H7 (cell line): ENCODE results near the gene VCAN. TPM values are rescaled to one million over a fixed set of nuclear protein-coding genes. Genes with fewer than 3 reads are reported as not detected.

Experiments used
- DNase-seq: peaks from one replicate; pipeline ENCODE4 v3.0.0; 2012
- H3K27me3 ChIP-seq: 2 replicates; pipeline ENCODE4 v1.6.0; 2011; ENCODE audit warnings: mild to moderate bottlenecking, low read length; ENCODE audit not compliant: control insufficient read depth, insufficient read depth
- H3K36me3 ChIP-seq: replicated peaks from 2 replicates; pipeline ENCODE4 v1.5.1; 2011; ENCODE audit warnings: low read length; ENCODE audit not compliant: control insufficient read depth, insufficient read depth
- H3K4me3 ChIP-seq: 2 replicates; pipeline ENCODE4 v1.5.1; 2011; ENCODE audit warnings: low read depth, mild to moderate bottlenecking, control low read depth, low read length, moderate library complexity; ENCODE audit not compliant: insufficient read depth
- total RNA-seq: library from RNA; depleted of rRNA; stranded (reverse); fragments of >200 nt; shearing (Covaris generic); gene quantifications from 2 replicates; pipeline ENCODE4 v1.2.3, GENCODE V29; 2014

VCAN gene
- total RNA-seq, 1 experiment from 2014 or later = 85.8 TPM

DNA sequence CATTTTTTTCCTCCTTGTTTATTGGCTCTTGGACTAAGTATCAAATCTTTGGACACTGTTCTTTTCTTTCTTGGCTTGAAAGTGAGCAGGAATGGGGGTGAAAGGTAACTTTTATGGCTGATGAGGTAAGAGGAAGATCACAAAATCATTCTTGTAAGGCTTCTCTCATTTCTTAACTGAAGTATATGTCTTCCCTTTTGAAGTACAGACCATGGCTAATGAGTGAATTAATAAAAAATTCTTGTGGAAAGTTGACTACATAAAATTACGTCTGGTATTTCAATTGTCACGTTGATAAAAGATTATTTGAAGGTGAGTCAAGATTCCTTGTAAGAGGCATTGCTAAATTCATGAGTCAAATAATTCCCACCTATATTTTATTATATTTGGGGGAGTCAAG, 25.1 kb downstream of the VCAN start:
- no peak for DNase-seq
- H3K36me3 ChIP-seq = peaks cover 10% of the 10 kb centered on the region
- H3K27me3 ChIP-seq = no peaks in the 10 kb centered on the region
- H3K4me3 ChIP-seq = no peak overlapping the region

DNA sequence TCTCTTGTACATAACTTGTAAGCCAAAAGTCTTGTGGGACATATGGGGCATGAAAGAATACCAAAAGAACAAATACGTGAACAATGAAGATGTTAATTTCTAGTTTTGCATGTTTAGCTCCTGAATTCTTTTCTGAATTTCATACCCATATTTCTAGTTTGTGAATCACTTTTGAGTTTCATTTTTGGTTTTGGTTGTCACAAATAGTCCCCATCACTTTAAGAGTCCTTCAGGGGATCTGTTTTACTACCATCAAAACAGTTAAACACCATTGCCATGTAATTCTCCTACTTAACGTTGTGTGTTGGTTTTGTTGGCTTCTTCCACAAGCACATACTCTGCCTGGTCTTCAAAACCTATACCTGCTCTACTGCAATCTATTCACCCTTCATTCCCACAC, 27.0 kb downstream of the VCAN start:
- Histone ChIP-seq H3K4me3 (no peak overlapping the region), H3K36me3 (peaks cover 5% of the 10 kb centered on the region), H3K27me3 (no peaks in the 10 kb centered on the region)
- no peak for DNase-seq

DNA sequence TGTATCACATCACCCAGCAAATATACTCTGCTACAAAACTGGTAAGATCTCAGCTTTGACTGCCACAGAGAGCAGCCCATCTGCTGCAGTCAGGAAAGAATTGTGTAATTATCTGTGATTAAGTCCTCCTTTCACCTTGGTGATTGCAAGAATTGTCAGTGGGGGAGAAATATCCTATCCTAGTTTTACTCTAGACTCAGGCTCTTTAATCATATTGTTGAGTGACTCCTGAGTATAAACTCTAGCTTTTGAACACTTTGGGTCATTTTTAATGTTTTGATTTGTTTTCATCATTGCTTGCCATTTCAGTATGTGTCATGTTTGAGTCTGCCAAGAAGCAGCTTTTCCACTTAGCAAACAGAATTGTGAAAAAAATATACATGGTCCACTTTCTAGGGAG, 32.1 kb downstream of the VCAN start:
- H3K27me3 ChIP-seq = no peaks in the 10 kb centered on the region
- H3K36me3 ChIP-seq = peaks cover 3% of the 10 kb centered on the region
- DNase-seq = no peak
- no peak overlapping the region for H3K4me3 ChIP-seq

DNA sequence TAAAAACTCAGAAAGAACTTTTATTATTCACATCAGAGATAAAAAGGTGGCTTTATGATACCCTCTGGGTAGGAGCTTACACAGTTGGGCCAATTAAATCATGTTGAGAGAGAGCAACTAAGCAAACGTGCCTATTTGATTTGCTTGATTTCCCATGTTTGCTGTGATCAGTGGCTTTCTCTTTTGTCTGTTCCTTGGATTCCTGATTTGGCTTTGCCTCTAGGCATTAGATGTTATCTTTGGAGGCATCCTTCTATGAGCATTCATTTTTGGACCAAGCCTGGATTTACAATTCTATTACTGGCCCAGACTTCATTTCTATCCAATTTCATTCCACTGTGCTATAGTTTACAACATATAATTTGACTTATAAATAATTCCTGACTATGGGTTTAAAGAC, 35.9 kb downstream of the VCAN start:
- no peak for DNase-seq
- peaks cover 6% of the 10 kb centered on the region for H3K36me3 ChIP-seq
- H3K4me3 ChIP-seq = no peak overlapping the region
- no peaks in the 10 kb centered on the region for H3K27me3 ChIP-seq

DNA sequence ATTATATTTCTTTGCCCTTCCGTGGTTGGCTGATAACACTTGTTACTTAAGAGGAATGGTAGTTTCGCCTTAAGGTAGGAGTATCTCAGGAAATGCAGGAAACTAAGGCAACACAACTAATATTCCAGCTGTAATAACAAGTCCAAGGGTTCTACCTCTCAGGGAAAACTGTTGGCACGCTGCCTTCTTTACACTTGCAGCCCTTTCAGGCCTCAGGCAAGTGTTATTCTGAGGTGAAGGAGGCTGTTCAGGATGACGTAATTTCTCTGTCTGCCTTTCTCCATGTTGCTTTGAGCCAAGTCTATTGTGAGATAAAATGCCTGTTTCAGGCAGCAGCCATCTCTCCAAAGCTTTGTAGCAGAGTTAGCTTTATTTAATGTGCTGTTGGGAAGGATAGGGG, 38.0 kb downstream of the VCAN start:
- H3K36me3 ChIP-seq = peaks cover 11% of the 10 kb centered on the region
- DNase-seq = peak; percentile 9
- no peaks in the 10 kb centered on the region for H3K27me3 ChIP-seq
- no peak overlapping the region for H3K4me3 ChIP-seq

DNA sequence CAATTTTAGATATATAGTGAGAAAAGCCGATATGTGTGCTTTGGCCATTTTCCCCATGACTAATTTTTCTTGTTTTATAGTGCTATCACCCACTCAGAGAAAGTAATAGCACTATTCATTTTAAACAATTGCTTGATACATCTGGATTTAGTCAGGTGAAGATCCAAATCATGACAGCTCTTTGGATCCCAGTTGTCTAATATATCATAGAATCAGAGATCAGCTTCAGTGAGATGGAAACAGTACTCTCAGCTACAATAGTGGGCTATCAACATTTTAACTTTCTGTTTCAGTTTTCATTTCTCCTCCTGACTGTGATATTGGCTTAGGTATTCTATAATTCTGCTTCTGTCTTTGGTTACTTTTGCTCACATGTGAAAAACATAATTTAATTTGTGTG, 38.7 kb downstream of the VCAN start:
- DNase-seq = no peak
- peaks cover 10% of the 10 kb centered on the region for H3K36me3 ChIP-seq
- H3K27me3 ChIP-seq = no peaks in the 10 kb centered on the region
- no peak overlapping the region for H3K4me3 ChIP-seq

DNA sequence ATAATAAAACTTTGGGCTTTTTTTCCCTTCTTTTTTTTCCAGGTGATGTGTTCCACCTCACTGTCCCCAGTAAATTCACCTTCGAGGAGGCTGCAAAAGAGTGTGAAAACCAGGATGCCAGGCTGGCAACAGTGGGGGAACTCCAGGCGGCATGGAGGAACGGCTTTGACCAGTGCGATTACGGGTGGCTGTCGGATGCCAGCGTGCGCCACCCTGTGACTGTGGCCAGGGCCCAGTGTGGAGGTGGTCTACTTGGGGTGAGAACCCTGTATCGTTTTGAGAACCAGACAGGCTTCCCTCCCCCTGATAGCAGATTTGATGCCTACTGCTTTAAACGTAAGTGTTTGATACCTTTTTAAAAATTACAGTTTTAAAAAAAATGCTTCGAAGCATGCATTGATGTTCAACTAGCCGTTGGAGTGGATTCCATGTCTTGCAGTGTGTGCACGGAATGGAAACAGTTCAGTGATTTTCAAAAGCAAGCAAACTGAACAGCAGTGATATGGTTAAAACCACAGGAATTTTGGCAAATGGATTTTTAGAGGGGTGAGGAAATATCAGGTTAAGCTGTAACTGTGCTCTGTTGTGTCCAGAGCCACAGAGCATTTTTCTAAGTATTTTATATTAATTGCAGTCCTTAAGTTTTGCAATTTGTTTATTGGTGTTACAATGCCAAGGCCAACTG, 40.7 kb downstream of the VCAN start:
- Histone ChIP-seq H3K27me3 (no peaks in the 10 kb centered on the region), H3K36me3 (peaks cover 11% of the 10 kb centered on the region), H3K4me3 (no peak overlapping the region)
- no peak for DNase-seq

DNA sequence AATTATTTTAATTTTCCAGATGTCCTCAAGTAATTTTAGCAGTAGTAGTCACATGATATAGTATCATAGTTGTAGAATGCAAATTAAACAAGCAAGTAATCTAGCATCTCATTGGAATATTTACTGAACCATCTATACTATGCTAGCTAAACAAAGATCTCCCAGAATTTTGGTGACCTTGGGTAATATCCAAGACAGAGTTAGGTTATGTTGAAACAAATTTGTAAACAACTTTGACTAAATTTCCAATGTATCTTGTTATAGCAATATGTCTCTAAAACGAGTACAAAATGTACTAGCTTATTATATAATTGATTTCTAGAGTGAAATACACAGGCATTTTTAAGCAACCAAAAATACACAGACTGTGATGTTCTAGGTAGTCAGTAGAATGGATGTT, 41.5 kb downstream of the VCAN start:
- Histone ChIP-seq H3K27me3 (no peaks in the 10 kb centered on the region), H3K36me3 (peaks cover 11% of the 10 kb centered on the region), H3K4me3 (no peak overlapping the region)
- no peak for DNase-seq

DNA sequence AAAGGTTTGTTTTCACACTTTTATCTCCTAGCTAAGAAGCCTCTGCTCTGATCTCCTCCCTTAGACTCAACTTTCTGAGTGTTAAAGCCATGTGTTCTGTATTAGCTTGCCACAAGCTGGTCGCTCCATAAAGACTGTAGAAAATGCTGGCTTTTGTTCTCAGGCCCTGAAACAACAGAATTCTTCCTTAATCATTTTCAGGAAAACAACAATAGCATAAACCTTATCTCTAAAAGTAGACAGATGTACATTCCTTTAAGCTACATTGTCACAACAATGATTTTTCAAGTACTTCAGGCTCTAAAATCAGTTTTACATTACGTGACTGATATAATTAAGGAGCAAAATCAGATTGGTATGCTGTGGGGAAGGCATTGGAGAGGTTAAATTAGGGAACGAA, 41.9 kb downstream of the VCAN start:
- DNase-seq = no peak
- peaks cover 11% of the 10 kb centered on the region for H3K36me3 ChIP-seq

DNA sequence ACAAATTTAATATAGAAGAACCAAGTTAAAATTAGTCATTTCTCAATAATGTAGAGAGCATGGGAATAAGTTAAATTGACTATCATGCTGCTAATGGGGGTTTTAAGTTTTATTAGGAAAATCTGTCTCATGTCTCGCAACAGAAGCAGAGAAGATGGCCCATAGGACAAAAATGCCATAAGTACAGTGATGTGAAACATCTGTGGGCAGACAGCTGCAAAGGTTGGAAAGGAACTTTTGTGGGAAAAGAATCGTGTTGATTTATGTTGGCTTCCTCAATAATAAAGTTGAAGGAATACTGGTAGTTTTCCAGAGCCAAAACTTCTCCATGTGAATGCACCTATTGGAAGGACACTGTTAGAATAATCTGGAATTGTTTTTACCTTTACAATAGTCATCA, 44.8 kb downstream of the VCAN start:
- H3K36me3 ChIP-seq = peaks cover 19% of the 10 kb centered on the region
- H3K27me3 ChIP-seq = no peaks in the 10 kb centered on the region
- no peak for DNase-seq
- H3K4me3 ChIP-seq = no peak overlapping the region

More for the DNA sequence above, 41.9 kb downstream of the VCAN start:
- H3K27me3 ChIP-seq = no peaks in the 10 kb centered on the region
- H3K4me3 ChIP-seq = no peak overlapping the region

DNA sequence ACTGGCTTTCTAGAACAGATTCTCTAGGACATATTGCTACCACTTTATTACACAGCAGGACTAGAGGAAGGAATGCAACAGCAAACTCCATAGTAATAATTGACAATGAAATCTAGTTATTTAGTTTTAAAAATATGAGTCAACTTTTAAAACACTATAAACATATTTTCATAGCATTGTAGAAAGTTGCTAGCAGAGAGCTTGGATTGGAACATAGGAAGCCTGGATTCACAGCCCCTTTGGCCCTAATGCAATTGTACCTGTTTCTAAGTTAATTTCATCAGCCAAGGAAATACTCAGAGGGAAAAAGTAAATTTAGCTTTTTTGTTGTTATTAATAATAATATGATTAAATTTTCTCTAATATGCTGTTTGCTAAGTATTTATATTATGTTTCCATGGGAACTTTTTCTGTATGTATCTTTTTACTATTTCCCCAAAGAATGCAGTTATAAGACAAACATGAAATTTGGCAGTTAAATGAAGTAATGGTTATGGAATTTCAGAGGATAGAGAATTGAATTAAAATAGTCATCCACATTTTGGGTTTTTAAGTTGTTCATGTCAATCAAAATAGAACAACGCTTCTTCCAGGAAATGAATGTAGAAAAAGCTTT, 45.6 kb downstream of the VCAN start:
- DNase-seq = no peak
- Histone ChIP-seq H3K4me3 (no peak overlapping the region), H3K27me3 (no peaks in the 10 kb centered on the region), H3K36me3 (peaks cover 19% of the 10 kb centered on the region)

DNA sequence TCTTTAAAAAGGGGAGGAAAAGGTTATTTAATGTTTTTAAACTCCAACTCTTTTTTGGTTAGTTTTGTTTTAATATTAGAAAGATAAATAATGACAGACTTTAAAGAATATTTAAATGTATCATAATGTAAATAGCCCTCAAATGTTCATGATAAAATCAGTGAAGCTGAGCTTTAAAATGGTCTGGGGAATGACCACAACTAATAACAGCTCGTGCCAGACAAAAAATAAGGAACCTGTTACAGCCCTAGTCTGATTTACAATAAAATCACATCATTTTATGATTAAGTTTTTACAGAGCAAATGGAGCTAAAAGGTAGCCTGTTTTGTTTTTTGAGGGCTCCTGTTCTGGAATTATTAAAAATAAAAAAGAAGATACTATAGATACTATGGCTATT, 46.1 kb downstream of the VCAN start:
- Histone ChIP-seq H3K4me3 (no peak overlapping the region), H3K27me3 (no peaks in the 10 kb centered on the region), H3K36me3 (peaks cover 16% of the 10 kb centered on the region)
- DNase-seq = no peak

DNA sequence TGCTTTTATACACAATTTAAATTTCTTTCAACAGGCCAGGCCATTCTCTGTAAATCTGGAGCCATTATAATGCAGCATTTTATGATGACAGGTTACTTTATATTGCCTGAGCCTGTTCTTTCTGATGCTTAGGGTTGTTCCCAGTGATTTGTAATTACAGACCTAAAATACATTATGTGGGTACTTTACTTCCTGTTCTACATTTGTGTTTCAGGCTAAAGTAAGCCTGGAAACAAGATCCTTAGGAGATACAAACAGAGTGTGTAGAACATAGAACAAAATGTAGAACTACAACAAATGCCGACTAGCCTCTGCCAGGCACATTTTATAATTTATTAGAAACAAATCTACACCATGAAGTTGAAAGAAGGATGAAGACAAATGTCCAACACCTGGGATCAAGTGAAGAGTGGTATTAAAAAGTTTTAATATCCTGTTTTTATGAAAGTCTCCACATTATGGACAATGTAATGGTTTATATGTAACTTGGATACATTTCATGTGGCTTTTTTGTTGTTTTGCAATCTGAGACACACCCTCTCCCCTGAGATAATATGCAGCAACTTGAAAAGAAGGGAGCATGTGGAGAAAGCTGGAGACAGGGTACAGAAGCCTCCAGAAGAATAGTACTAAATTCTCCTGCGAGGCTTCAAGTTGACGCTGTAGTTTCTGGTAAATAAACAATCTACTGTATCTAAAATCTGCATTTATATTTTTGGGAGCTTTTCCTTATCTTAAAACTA, 46.9 kb downstream of the VCAN start:
- Histone ChIP-seq H3K36me3 (peaks cover 13% of the 10 kb centered on the region), H3K4me3 (no peak overlapping the region), H3K27me3 (no peaks in the 10 kb centered on the region)
- DNase-seq = no peak

DNA sequence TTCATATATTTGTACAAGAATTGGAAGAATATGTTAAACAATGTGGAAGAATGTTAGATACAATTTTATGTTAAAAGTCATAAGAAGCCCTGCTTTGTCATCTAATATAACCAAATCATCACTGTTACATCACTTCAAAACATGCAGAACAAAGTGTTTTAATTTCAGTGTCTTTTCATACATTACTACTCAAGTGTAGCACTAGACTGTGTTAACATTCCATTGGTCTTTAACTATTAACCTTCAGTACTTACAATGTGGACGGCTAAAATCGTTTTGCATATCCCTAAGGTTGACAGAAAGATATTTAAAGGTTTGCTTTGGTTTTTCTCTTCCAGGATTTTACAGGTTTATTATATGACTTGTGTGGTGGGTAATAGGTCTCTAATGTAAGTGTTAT, 50.9 kb downstream of the VCAN start:
- H3K36me3 ChIP-seq = peaks cover 10% of the 10 kb centered on the region

DNA sequence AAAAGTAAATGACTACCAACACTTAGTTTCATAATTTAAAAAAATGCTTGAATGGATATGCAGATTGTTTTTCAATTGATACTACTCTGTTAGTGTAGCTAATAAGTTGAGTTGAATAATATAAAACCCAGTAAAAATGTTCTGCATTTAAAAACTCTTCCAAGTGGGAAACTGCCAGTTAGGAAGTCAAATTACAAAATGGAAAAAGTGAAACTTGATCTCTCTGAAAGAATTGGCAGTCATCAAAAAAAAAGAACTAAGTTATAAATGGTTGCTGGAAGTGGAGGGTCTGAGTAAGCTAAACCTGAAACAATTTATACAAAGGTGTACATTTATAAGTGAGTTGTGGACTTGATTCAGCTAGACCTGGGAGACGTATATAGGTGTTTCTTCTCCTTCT, 52.4 kb downstream of the VCAN start:
- DNase-seq = no peak
- Histone ChIP-seq H3K27me3 (no peaks in the 10 kb centered on the region), H3K36me3 (peaks cover 10% of the 10 kb centered on the region), H3K4me3 (no peak overlapping the region)

More for the DNA sequence above, 50.9 kb downstream of the VCAN start:
- H3K4me3 ChIP-seq = no peak overlapping the region
- no peak for DNase-seq
- H3K27me3 ChIP-seq = no peaks in the 10 kb centered on the region
